Keratinocyte (primary cell): ENCODE measurements around the gene CRK. TPM values are rescaled to one million over a fixed set of nuclear protein-coding genes. Genes with fewer than 3 reads are reported as not detected.

ENCODE experiments used
- DNase-seq: peaks from one replicate; pipeline ENCODE4 v3.0.0-alpha.2; 2011; ENCODE audit warnings: low read depth, missing footprints, low spot score
- FAIRE-seq: peaks from 2 replicates; lab custom pipeline; 2011; peaks lifted over from hg19 to GRCh38; lab: Jason Lieb, UNC
- H2AFZ ChIP-seq: 2 replicates; pipeline ENCODE4 v1.6.0; 2012; ENCODE audit warnings: low read length, control low read depth, inconsistent platforms; ENCODE audit not compliant: control insufficient read depth
- H3K27ac ChIP-seq: 2 replicates; pipeline ENCODE4 v1.5.1; 2011; ENCODE audit warnings: low read length; ENCODE audit not compliant: control insufficient read depth, insufficient read depth
- H3K27me3 ChIP-seq: 3 replicates; pipeline ENCODE4 v1.6.0; 2011; ENCODE audit warnings: low read length; ENCODE audit not compliant: control insufficient read depth, insufficient read depth; ENCODE audit errors: extremely low read depth
- H3K36me3 ChIP-seq, 2 experiments: 2 replicates in 1 of 2; 3 replicates in 1 of 2; pipeline ENCODE4 v1.5.1; 2011; ENCODE audit warnings: low read length in 2 of 2, mild to moderate bottlenecking in 1 of 2; ENCODE audit not compliant: control insufficient read depth in 2 of 2, insufficient read depth in 2 of 2; ENCODE audit errors: extremely low read depth in 1 of 2
- H3K4me1 ChIP-seq: 3 replicates; pipeline ENCODE4 v1.5.1; 2011; ENCODE audit warnings: low read length; ENCODE audit not compliant: control insufficient read depth, insufficient read depth; ENCODE audit errors: extremely low read depth
- H3K4me2 ChIP-seq: 3 replicates; pipeline ENCODE4 v1.6.0; 2011; ENCODE audit warnings: low read depth, low read length; ENCODE audit not compliant: control insufficient read depth, insufficient read depth; ENCODE audit errors: extremely low read depth
- H3K4me3 ChIP-seq, 3 experiments: fragments of 200-600 bp in 1 of 3; sonication (generic) in 1 of 3; 2 replicates in 2 of 3; 3 replicates in 1 of 3; pipeline ENCODE4 v1.5.1; 2011 to 2016; ENCODE audit warnings: low read length in 3 of 3, mild to moderate bottlenecking in 3 of 3, control low read depth in 2 of 3, inconsistent platforms in 1 of 3, low read depth in 1 of 3, mixed read lengths in 1 of 3, mixed run types in 1 of 3, moderate library complexity in 1 of 3; ENCODE audit not compliant: control insufficient read depth in 2 of 3, insufficient read depth in 2 of 3; ENCODE audit errors: extremely low read depth in 1 of 3
- H3K79me2 ChIP-seq: 2 replicates; pipeline ENCODE4 v1.6.0; 2012; ENCODE audit warnings: low read length; ENCODE audit not compliant: control insufficient read depth, insufficient read depth
- H3K9ac ChIP-seq: 3 replicates; pipeline ENCODE4 v1.6.0; 2011; ENCODE audit warnings: low read length; ENCODE audit not compliant: control insufficient read depth, insufficient read depth; ENCODE audit errors: extremely low read depth
- H3K9me1 ChIP-seq: 3 replicates; pipeline ENCODE4 v1.6.0; 2011; ENCODE audit warnings: low read length; ENCODE audit not compliant: control insufficient read depth, insufficient read depth; ENCODE audit errors: extremely low read depth
- H3K9me3 ChIP-seq: 2 replicates; pipeline ENCODE4 v1.5.1; 2012; ENCODE audit warnings: low read depth, low read length; ENCODE audit not compliant: control insufficient read depth
- H4K20me1 ChIP-seq: 3 replicates; pipeline ENCODE4 v1.6.0; 2011; ENCODE audit warnings: low read length; ENCODE audit not compliant: control insufficient read depth, insufficient read depth; ENCODE audit errors: extremely low read depth
- EZH2 ChIP-seq: IDR thresholded peaks from one replicate; pipeline ENCODE4 v1.6.1; 2012; ENCODE audit warnings: inconsistent platforms, mild to moderate bottlenecking, low read length, moderate library complexity
- dilution Hi-C: fragments of 300-500 bp; cut with MboI; formaldehyde crosslinking; loops from one replicate; pipeline ENCODE4 v1.7.0; 2020; ENCODE audit warnings: low sequenced_read_pairs; ENCODE audit not compliant: extremely low pct_ligation_motif_present
- polyA plus RNA-seq, 5 experiments: library from polyadenylated mRNA; depleted of rRNA in 3 of 5; stranded (reverse) in 3 of 5; stranded (forward) in 1 of 5; unstranded in 1 of 5; fragments of >200 nt; gene quantifications; 1 replicate in 1 of 5; 2 replicates in 3 of 5; 3 replicates in 1 of 5; pipeline versions ENCODE4 v1.2.1 to v1.2.3, GENCODE V29; 2011 to 2012; ENCODE audit warnings: missing spikeins in 2 of 5, low read depth in 1 of 5, low replicate concordance in 1 of 5
- TF ChIP-seq, protein P1 (sequence below), 3 experiments: IDR thresholded peaks in 1 of 3; conservative IDR thresholded peaks in 1 of 3; optimal IDR thresholded peaks in 1 of 3; 2 replicates in 2 of 3; 3 replicates in 1 of 3; pipeline versions ENCODE3 to v1.5.1; 2011; ENCODE audit warnings: low read length in 3 of 3, mild to moderate bottlenecking in 3 of 3, moderate library complexity in 2 of 3, control low read depth in 1 of 3, inconsistent platforms in 1 of 3; ENCODE audit not compliant: insufficient read depth in 2 of 3; ENCODE audit errors: extremely low read depth in 1 of 3

The CRK gene
- polyA plus RNA-seq, 1 donor (not counting 4 experiments of a cell fraction or from before 2014, with no cell fraction given) = 127 TPM

DNA sequence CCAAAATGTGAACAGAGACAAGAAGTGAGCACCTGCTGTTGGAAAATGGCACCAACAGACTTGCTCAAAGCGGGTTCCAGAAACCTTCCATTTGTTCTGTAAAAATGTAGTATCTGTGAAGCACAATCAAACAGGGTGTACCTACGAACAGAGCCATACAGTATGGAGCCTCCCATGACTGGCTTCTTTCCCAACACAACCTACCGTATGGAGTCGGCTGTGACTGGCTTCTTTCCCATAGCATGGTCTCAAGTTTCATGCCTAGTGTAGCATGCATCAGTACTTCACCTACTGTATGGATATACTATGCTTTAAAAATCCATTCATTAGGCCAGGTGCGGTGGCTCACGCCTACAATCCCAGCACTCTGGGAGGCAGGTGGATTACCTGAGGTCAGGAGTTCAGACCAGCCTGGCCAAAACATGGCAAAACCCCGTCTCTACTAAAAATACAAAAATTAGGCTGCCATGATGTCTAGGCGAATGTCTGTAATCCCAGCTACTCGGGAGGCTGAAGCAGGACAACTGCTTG is 82.3 kb downstream of the CRK start:
- H3K9me3 ChIP-seq = no peaks in the 10 kb centered on the region
- H3K9me1 ChIP-seq = peaks cover 4% of the 10 kb centered on the region
- peaks cover 86% of the 10 kb centered on the region for H4K20me1 ChIP-seq
- DNase-seq (no peak), FAIRE-seq (no peak)
- dilution Hi-C loops = no loop called here
- peaks cover 9 to 19% of the 10 kb centered on the region in 2 experiments for H3K36me3 ChIP-seq
- H3K27ac ChIP-seq = no peak overlapping the region
- peaks cover 100% of the 10 kb centered on the region for H3K79me2 ChIP-seq
- no peak overlapping the region for H3K4me3 ChIP-seq
- H3K4me2 ChIP-seq = no peak overlapping the region
- peaks cover 3% of the 10 kb centered on the region for H3K4me1 ChIP-seq
- no peak overlapping the region for H2AFZ ChIP-seq
- TF ChIP-seq EZH2 = no peak
- TF ChIP-seq, protein P1, sequence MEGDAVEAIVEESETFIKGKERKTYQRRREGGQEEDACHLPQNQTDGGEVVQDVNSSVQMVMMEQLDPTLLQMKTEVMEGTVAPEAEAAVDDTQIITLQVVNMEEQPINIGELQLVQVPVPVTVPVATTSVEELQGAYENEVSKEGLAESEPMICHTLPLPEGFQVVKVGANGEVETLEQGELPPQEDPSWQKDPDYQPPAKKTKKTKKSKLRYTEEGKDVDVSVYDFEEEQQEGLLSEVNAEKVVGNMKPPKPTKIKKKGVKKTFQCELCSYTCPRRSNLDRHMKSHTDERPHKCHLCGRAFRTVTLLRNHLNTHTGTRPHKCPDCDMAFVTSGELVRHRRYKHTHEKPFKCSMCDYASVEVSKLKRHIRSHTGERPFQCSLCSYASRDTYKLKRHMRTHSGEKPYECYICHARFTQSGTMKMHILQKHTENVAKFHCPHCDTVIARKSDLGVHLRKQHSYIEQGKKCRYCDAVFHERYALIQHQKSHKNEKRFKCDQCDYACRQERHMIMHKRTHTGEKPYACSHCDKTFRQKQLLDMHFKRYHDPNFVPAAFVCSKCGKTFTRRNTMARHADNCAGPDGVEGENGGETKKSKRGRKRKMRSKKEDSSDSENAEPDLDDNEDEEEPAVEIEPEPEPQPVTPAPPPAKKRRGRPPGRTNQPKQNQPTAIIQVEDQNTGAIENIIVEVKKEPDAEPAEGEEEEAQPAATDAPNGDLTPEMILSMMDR (optimal IDR thresholded peaks at IDR 0.05 in 1 of 3, IDR thresholded peaks at IDR 0.05 in 1 of 3, conservative IDR thresholded peaks at IDR 0.05 in 1 of 3; ENCODE audit: extremely low read depth in 1 of 3, insufficient read depth in 2 of 3, low read length in 3 of 3) = no peak
- H3K27me3 ChIP-seq = no peaks in the 10 kb centered on the region
- H3K9ac ChIP-seq = no peak overlapping the region

DNA sequence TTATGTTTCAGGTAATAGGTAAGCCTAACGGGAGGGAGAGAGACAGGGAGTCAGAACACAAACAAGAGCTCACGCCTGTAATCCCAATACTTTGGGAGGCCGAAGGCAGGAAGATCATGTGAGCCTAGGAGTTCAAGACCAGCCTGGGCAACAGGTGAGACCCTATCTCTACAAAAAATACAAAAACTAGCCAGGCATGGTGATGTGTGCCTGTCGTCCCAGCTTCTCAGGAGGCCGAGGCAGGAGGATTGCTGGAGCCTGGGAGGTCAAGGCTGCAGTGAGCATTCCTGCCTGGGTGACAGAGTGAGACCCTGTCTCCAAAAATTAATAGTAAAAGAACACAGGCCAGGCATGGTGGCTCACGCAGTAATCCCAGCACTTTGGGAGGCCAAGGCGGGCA is 83.4 kb downstream of the CRK start:
- FAIRE-seq = no peak

More for the DNA sequence above, 83.4 kb downstream of the CRK start:
- H3K79me2 ChIP-seq = peaks cover 100% of the 10 kb centered on the region
- no peak overlapping the region for H3K27ac ChIP-seq
- peaks cover 82% of the 10 kb centered on the region for H4K20me1 ChIP-seq
- H3K27me3 ChIP-seq = no peaks in the 10 kb centered on the region
- H3K9me3 ChIP-seq = no peaks in the 10 kb centered on the region
- no peak overlapping the region for H2AFZ ChIP-seq
- no peaks in the 10 kb centered on the region for H3K9me1 ChIP-seq
- TF ChIP-seq EZH2 = no peak
- TF ChIP-seq, protein P1 (optimal IDR thresholded peaks at IDR 0.05 in 1 of 3, IDR thresholded peaks at IDR 0.05 in 1 of 3, conservative IDR thresholded peaks at IDR 0.05 in 1 of 3; ENCODE audit: extremely low read depth in 1 of 3, insufficient read depth in 2 of 3, low read length in 3 of 3) = no peak
- H3K4me2 ChIP-seq = no peak overlapping the region
- peaks cover 5% of the 10 kb centered on the region for H3K4me1 ChIP-seq
- no peak overlapping the region for H3K4me3 ChIP-seq
- no peak for DNase-seq
- H3K36me3 ChIP-seq = peaks cover 9 to 14% of the 10 kb centered on the region in 2 experiments
- no peak overlapping the region for H3K9ac ChIP-seq
- dilution Hi-C loops = no loop called here
